GM12878 (cell line): Measurements from ENCODE around the gene NSD2. TPM values are rescaled to one million over a fixed set of nuclear protein-coding genes. Genes with fewer than 3 reads are reported as not detected.

Source experiments
- ATAC-seq: fragments of 200-7000 bp; cut with Tn5 transposase; 3 replicates; pipeline ENCODE4 v1.9.1; 2020; ENCODE audit warnings: mild to moderate bottlenecking, moderate library complexity
- BruUV-seq: library from RNA; stranded (reverse); fragments of 400-500 nt; replicated peaks from 2 replicates; lab custom pipeline; 2021; lab: Mats Ljungman, UMichigan
- CTCF ChIA-PET: fragments of 300-600 bp; sonication (Branson Sonifier 250); formaldehyde crosslinking; extraction: SDS; loops from one replicate; lab custom pipeline; 2021; ENCODE audit warnings: inconsistent platforms; lab: Yijun Ruan, JAX
- POLR2A ChIA-PET: fragments of 350-600 bp; formaldehyde crosslinking; extraction: SDS; loops from one replicate; lab custom pipeline; 2021; ENCODE audit warnings: inconsistent platforms; lab: Charles Lee
- RAD21 ChIA-PET: fragments of 300-600 bp; sonication (Branson Sonifier 250); formaldehyde crosslinking; loops from one replicate; lab custom pipeline; 2023; ENCODE audit warnings: antibody characterized with exemption; ENCODE audit not compliant: unreplicated experiment; lab: Charles Lee
- SMC1A ChIA-PET: fragments of 300-600 bp; sonication (Branson Sonifier 250); formaldehyde crosslinking; loops from one replicate; lab custom pipeline; 2023; ENCODE audit not compliant: unreplicated experiment, uncharacterized antibody; lab: Charles Lee
- DNase-seq: peaks from one replicate; pipeline ENCODE4 v3.0.0-alpha.2; 2011; ENCODE audit warnings: low read depth, low spot score
- FAIRE-seq: peaks from 3 replicates; lab custom pipeline; 2011; peaks lifted over from hg19 to GRCh38; lab: Jason Lieb, UNC
- H2AFZ ChIP-seq: 2 replicates; pipeline ENCODE4 v1.6.0; 2011; ENCODE audit warnings: low read depth, low read length, control low read depth; ENCODE audit not compliant: control insufficient read depth
- H3K27ac ChIP-seq: 2 replicates; pipeline ENCODE4 v1.5.1; 2011; ENCODE audit warnings: control low read depth; ENCODE audit not compliant: control insufficient read depth, insufficient read depth
- H3K27me3 ChIP-seq, 2 experiments: replicated peaks in 1 of 2; 2 replicates each; pipeline versions ENCODE4 v1.6.0 to v1.6.1; 2011; ENCODE audit warnings: low read length in 1 of 2; ENCODE audit not compliant: control insufficient read depth in 2 of 2, insufficient read depth in 2 of 2
- H3K36me3 ChIP-seq, 2 experiments: 2 replicates each; pipeline ENCODE4 v1.5.1; 2011; ENCODE audit warnings: low read length in 1 of 2; ENCODE audit not compliant: control insufficient read depth in 2 of 2, insufficient read depth in 2 of 2
- H3K4me1 ChIP-seq: 2 replicates; pipeline ENCODE4 v1.6.1; 2011; ENCODE audit warnings: mild to moderate bottlenecking, low read length, moderate library complexity, mixed read lengths; ENCODE audit not compliant: control insufficient read depth, insufficient read depth
- H3K4me2 ChIP-seq: 2 replicates; pipeline ENCODE4 v1.6.0; 2011; ENCODE audit warnings: control low read depth; ENCODE audit not compliant: control insufficient read depth, insufficient read depth
- H3K4me3 ChIP-seq: fragments of 200-600 bp; sonication (generic); 2 replicates; pipeline ENCODE4 v1.5.1; 2016
- H3K79me2 ChIP-seq: 2 replicates; pipeline ENCODE4 v1.6.0; 2011; ENCODE audit warnings: low read length; ENCODE audit not compliant: control insufficient read depth, insufficient read depth
- H3K9ac ChIP-seq: 2 replicates; pipeline ENCODE4 v1.8.0; 2011; ENCODE audit warnings: low read length, control low read depth, mixed read lengths; ENCODE audit not compliant: control insufficient read depth, insufficient read depth
- H3K9me3 ChIP-seq: replicated peaks from 3 replicates; pipeline ENCODE4 v1.5.1; 2011; ENCODE audit warnings: mild to moderate bottlenecking, low read length; ENCODE audit not compliant: control insufficient read depth, insufficient read depth
- H4K20me1 ChIP-seq: 2 replicates; pipeline ENCODE4 v1.6.0; 2011; ENCODE audit not compliant: control insufficient read depth, insufficient read depth
- ASH2L ChIP-seq: fragments of 300-600, 200-600 bp; sonication (generic); IDR thresholded peaks from 2 replicates; pipeline ENCODE4 v1.6.1; 2017; ENCODE audit warnings: low read depth, mild to moderate bottlenecking, borderline replicate concordance
- ATF7 ChIP-seq: fragments of 450-650 bp; IDR thresholded peaks from 2 replicates; pipeline ENCODE4 v1.6.1; 2016; ENCODE audit warnings: low read depth, mild to moderate bottlenecking
- NR2C2 ChIP-seq: IDR thresholded peaks from 2 replicates; pipeline ENCODE4 v1.6.1; 2011; ENCODE audit warnings: borderline replicate concordance, low read depth; ENCODE audit not compliant: control insufficient read depth, insufficient read length
- NRF1 ChIP-seq: conservative IDR thresholded peaks from 2 replicates; pipeline ENCODE4 v1.6.1; 2011; ENCODE audit warnings: mild to moderate bottlenecking, low read depth, low read length, improper control_type of control experiment
- PAX8 ChIP-seq: fragments of 450-650 bp; IDR thresholded peaks from 2 replicates; pipeline ENCODE4 v1.6.1; 2017; ENCODE audit warnings: mild to moderate bottlenecking, moderate library complexity
- POLR2AphosphoS5 ChIP-seq: IDR thresholded peaks from 2 replicates; pipeline ENCODE4 v1.6.1; 2011; ENCODE audit warnings: mild to moderate bottlenecking, low read length, inconsistent platforms
- RAD21 ChIP-seq: IDR thresholded peaks from 2 replicates; pipeline ENCODE4 v1.6.1; 2011; ENCODE audit warnings: mild to moderate bottlenecking, low read depth, low read length, moderate library complexity; ENCODE audit not compliant: insufficient read depth
- RBBP5 ChIP-seq: fragments of 200-600 bp; sonication (generic); conservative IDR thresholded peaks from 2 replicates; pipeline ENCODE4 v1.6.1; 2016
- RCOR1 ChIP-seq: conservative IDR thresholded peaks from 2 replicates; pipeline ENCODE4 v1.6.1; 2012; ENCODE audit warnings: low read depth, low read length, improper control_type of control experiment
- SMAD1 ChIP-seq: fragments of 450-650 bp; IDR thresholded peaks from 2 replicates; pipeline ENCODE4 v1.6.1; 2018; ENCODE audit warnings: mild to moderate bottlenecking, low read depth; ENCODE audit not compliant: partially characterized antibody
- SREBF1 ChIP-seq: IDR thresholded peaks from 2 replicates; pipeline ENCODE4 v1.6.1; 2012; ENCODE audit warnings: mild to moderate bottlenecking, low read length
- STAT1 ChIP-seq: fragments of 450-650 bp; conservative IDR thresholded peaks from 2 replicates; pipeline ENCODE4 v1.6.1; 2014; ENCODE audit warnings: antibody characterized with exemption, mild to moderate bottlenecking
- TCF12 ChIP-seq: IDR thresholded peaks from 2 replicates; pipeline ENCODE4 v1.6.1; 2011; ENCODE audit warnings: low read depth, mild to moderate bottlenecking, low read length
- ZNF24 ChIP-seq: fragments of 450-650 bp; IDR thresholded peaks from 2 replicates; pipeline ENCODE4 v1.6.1; 2017; ENCODE audit warnings: antibody characterized with exemption, mild to moderate bottlenecking
- WGBS: methylation state at CpG from one replicate; pipeline ENCODE4 v1.1.6; 2016; ENCODE audit warnings: low lambda C conversion rate; ENCODE audit not compliant: insufficient replicate concordance, insufficient coverage; ENCODE audit errors: missing lambda C conversion rate; 5-methylcytosine and 5-hydroxymethylcytosine counted together
- in situ Hi-C: fragments of 300-500 bp; cut with MboI; formaldehyde crosslinking; loops from 9 replicates; pipeline ENCODE4 v1.14.3; 2018; ENCODE audit warnings: mixed read lengths
- intact Hi-C: fragments of 100-400 bp; cut with micrococcal nuclease; formaldehyde crosslinking; loops from one replicate; pipeline ENCODE4 v1.14.2; 2022; ENCODE audit not compliant: unreplicated experiment
- polyA plus RNA-seq, 11 experiments: library from polyadenylated mRNA; depleted of rRNA in 4 of 11; unstranded in 6 of 11; stranded (reverse) in 5 of 11; fragments of >200 nt; fragmentation: Nextera tagmentation in 4 of 11; fragmentation: Illumina TruSeq in 1 of 11; extraction: Ambion mirVana in 4 of 11; extraction: Trizol in 1 of 11; gene quantifications; 1 replicate in 1 of 11; 2 replicates in 10 of 11; pipeline versions ENCODE4 v1.2.1 to v1.2.3, GENCODE V29; 2011 to 2016; ENCODE audit warnings: inconsistent platforms in 2 of 11, missing spikeins in 2 of 11, low read depth in 1 of 11
- total RNA-seq, 4 experiments: library from RNA; depleted of rRNA in 3 of 4; stranded (reverse); fragments of >200 nt in 3 of 4; fragmentation: Illumina TruSeq in 1 of 4; extraction: Trizol in 1 of 4; gene quantifications; 2 replicates each; pipeline versions ENCODE4 v1.2.1 to v1.2.3, GENCODE V29; 2013 to 2021
- TF ChIP-seq, protein P1 (sequence below): IDR thresholded peaks from 2 replicates; pipeline ENCODE4 v1.6.1; 2011; ENCODE audit warnings: borderline replicate concordance, low read depth, mild to moderate bottlenecking, moderate library complexity, mixed read lengths, low read length; ENCODE audit not compliant: insufficient read depth; ENCODE audit errors: extremely low read length
- TF ChIP-seq, protein P2 (sequence below): fragments of 450-650 bp; conservative IDR thresholded peaks from 2 replicates; pipeline ENCODE4 v1.6.1; 2017; ENCODE audit warnings: mild to moderate bottlenecking, moderate library complexity
- TF ChIP-seq, protein P3 (sequence below): IDR thresholded peaks from 2 replicates; pipeline ENCODE4 v1.6.1; 2011; ENCODE audit warnings: low read depth, low read length, improper control_type of control experiment, borderline replicate concordance
- TF ChIP-seq, protein P4 (sequence below): IDR thresholded peaks from 2 replicates; pipeline ENCODE4 v1.6.1; 2012; ENCODE audit warnings: low read depth, low read length, improper control_type of control experiment

NSD2 gene
- total and polyA plus RNA-seq, 10 of the 15 experiments (the other 5 are each of a cell fraction or from before 2014, with no cell fraction given), result 8.6 to 139 (median 67.2) TPM

DNA sequence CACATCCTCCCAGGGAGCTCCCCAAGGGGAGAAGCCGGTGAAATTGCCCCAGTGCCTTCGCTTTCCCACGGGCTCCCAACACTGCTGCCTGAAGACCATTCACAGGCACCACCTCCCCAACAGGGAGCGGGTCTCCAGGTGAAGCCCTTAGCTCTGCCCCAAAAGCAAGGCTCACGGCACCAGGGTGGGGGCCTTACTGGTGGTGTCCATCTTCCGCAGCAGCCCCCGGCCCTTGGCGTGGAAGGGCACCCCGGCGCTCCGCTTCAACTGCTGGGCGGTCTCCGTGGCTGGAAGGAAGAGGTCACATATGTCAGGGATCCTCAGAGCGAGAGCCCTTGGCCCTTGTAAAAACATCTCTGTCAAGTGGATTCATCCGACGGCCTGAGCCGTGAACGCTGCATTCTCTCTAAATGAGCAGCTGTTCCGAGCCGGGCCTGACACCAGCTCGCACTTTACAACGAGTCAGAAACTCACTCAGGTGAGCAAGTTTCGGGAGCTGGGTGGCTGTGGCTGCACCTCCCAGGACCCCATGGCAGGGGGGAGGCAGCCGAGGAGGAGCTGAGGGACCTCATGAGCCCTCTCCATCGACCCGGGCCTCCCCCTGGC lies 116.6 kb downstream of the NSD2 start (continued):
- TF ChIP-seq, protein P1, sequence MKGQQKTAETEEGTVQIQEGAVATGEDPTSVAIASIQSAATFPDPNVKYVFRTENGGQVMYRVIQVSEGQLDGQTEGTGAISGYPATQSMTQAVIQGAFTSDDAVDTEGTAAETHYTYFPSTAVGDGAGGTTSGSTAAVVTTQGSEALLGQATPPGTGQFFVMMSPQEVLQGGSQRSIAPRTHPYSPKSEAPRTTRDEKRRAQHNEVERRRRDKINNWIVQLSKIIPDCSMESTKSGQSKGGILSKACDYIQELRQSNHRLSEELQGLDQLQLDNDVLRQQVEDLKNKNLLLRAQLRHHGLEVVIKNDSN, result no peak
- no peak for TF ChIP-seq POLR2AphosphoS5
- no peak for TF ChIP-seq PAX8
- TF ChIP-seq STAT1, result no peak
- TF ChIP-seq TCF12, result no peak
- no peak for TF ChIP-seq NRF1

DNA sequence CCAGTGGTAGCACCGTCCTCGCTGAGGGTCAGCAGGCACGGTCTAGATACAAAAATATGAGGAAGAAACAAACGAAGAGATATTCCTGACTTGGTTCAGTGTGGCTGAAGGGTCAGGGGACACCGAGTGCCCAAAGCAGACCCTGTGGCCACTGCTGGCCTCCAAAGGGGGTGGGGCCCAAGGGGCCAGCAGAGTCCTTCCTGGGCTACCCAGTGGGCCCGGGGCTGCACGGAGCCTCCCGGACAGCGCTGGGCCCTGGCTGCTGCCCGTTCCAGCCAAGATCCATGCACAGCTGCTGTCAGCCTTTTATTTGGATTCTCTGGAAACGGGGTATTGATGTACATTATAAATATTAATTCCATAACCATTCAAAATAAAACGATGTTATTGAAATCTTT lies 117.1 kb downstream of the NSD2 start:
- no peak for ATAC-seq
- CTCF ChIA-PET, result no interaction called here
- Histone ChIP-seq H3K79me2 (no peaks in the 10 kb centered on the region; the same call in none of the 2 replicates), H3K4me1 (no peaks in the 10 kb centered on the region), H3K4me2 (no peak overlapping the region), H2AFZ (no peak overlapping the region), H4K20me1 (no peaks in the 10 kb centered on the region), H3K27me3 (no peaks in the 10 kb centered on the region), H3K9me3 (no peaks in the 10 kb centered on the region), H3K4me3 (no peak overlapping the region), H3K9ac (no peak overlapping the region), H3K36me3 (peaks cover 11 to 59% of the 10 kb centered on the region in 2 experiments; a peak in 3 of 4 replicates), H3K27ac (no peak overlapping the region)
- FAIRE-seq, result no peak
- intact Hi-C loops, result no loop called here
- SMC1A ChIA-PET, result no interaction called here
- BruUV-seq, result no TSS peak
- in situ Hi-C loops, result no loop called here
- RAD21 ChIA-PET, result no interaction called here
- DNase-seq, result no peak
- 92% methylated on average over 12 of the region's 12 CpGs for WGBS
- POLR2A ChIA-PET, result no interaction called here
- TF ChIP-seq, protein P2, sequence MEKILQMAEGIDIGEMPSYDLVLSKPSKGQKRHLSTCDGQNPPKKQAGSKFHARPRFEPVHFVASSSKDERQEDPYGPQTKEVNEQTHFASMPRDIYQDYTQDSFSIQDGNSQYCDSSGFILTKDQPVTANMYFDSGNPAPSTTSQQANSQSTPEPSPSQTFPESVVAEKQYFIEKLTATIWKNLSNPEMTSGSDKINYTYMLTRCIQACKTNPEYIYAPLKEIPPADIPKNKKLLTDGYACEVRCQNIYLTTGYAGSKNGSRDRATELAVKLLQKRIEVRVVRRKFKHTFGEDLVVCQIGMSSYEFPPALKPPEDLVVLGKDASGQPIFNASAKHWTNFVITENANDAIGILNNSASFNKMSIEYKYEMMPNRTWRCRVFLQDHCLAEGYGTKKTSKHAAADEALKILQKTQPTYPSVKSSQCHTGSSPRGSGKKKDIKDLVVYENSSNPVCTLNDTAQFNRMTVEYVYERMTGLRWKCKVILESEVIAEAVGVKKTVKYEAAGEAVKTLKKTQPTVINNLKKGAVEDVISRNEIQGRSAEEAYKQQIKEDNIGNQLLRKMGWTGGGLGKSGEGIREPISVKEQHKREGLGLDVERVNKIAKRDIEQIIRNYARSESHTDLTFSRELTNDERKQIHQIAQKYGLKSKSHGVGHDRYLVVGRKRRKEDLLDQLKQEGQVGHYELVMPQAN, result no peak
- no peak for TF ChIP-seq ASH2L
- no peak for TF ChIP-seq RBBP5
- no peak for TF ChIP-seq ATF7
- no peak for TF ChIP-seq RAD21
- TF ChIP-seq POLR2AphosphoS5, result no peak
- TF ChIP-seq, protein P3, sequence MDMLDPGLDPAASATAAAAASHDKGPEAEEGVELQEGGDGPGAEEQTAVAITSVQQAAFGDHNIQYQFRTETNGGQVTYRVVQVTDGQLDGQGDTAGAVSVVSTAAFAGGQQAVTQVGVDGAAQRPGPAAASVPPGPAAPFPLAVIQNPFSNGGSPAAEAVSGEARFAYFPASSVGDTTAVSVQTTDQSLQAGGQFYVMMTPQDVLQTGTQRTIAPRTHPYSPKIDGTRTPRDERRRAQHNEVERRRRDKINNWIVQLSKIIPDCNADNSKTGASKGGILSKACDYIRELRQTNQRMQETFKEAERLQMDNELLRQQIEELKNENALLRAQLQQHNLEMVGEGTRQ, result no peak
- no peak for TF ChIP-seq SMAD1
- TF ChIP-seq RCOR1, result no peak
- no peak for TF ChIP-seq NR2C2
- TF ChIP-seq SREBF1, result no peak
- TF ChIP-seq, protein P4, sequence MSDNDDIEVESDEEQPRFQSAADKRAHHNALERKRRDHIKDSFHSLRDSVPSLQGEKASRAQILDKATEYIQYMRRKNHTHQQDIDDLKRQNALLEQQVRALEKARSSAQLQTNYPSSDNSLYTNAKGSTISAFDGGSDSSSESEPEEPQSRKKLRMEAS, result no peak
- no peak for TF ChIP-seq ZNF24
